ENCODE data around the gene UFSP2. TPM values are rescaled to one million over a fixed set of nuclear protein-coding genes. Genes with fewer than 3 reads are reported as not detected.

UFSP2 gene
- 20.4 TPM for total RNA-seq

GRCh38 chr4:185425647-185426352, at the start of gene UFSP2:
UFSP2 (minus strand) TSS chr4:185425964; CDS start chr4:185425868, 96 bp downstream.
- TF ChIP-seq POLR2A (IDR thresholded peaks at IDR 0.05) (peak in 1 of 2 donors; percentile 73), POLR2AphosphoS5 (IDR thresholded peaks at IDR 0.05; ENCODE audit: insufficient read depth in 1 of 2, low read depth in 1 of 2) (peak; percentile 96 to 98), CTCF (IDR thresholded peaks at IDR 0.05) (no peak)
- Histone ChIP-seq H3K27me3 (no peaks in the 10 kb centered on the region), H3K4me1 (peaks cover 37% of the 10 kb centered on the region), H3K4me3 (peak within 1 kb of the TSS; percentile 64 to 84), H3K9me3 (no peaks in the 10 kb centered on the region), H3K27ac (peak within 1 kb of the TSS; percentile 87), H3K36me3 (no peaks in the 10 kb centered on the region)
- intact Hi-C loops (cut with DNase I), result no loop called here
- DNase-seq (ENCODE audit: extremely low spot score in 2 of 2), result peak in 1 of 2 donors; percentile 93

GRCh38 chr4:185473247-185473646, 47.5 kb upstream of the UFSP2 start:
- TF ChIP-seq POLR2A (IDR thresholded peaks at IDR 0.05) (no peak), POLR2AphosphoS5 (IDR thresholded peaks at IDR 0.05; ENCODE audit: insufficient read depth in 1 of 2, low read depth in 1 of 2) (no peak), CTCF (IDR thresholded peaks at IDR 0.05) (no peak)
- peaks cover 10% of the 10 kb centered on the region for H3K4me1 ChIP-seq
- no peaks in the 10 kb centered on the region for H3K27me3 ChIP-seq
- no peak overlapping the region for H3K27ac ChIP-seq
- no peaks in the 10 kb centered on the region for H3K36me3 ChIP-seq
- intact Hi-C loops (cut with DNase I), result loop anchor here (5.0 kb wide), 1 partner anchor 124 kb away; no protein-coding TSS in a partner anchor
- no peak for DNase-seq (ENCODE audit: extremely low spot score in 2 of 2)
- no peaks in the 10 kb centered on the region for H3K9me3 ChIP-seq
- no peak overlapping the region for H3K4me3 ChIP-seq

- Histone ChIP-seq H3K36me3 (no peaks in the 10 kb centered on the region), H3K4me1 (peaks cover 10% of the 10 kb centered on the region), H3K27me3 (no peaks in the 10 kb centered on the region), H3K27ac (no peak overlapping the region), H3K4me3 (peak overlapping the region; percentile 78 to 90), H3K9me3 (no peaks in the 10 kb centered on the region)
- DNase-seq (ENCODE audit: extremely low spot score in 2 of 2), result no peak
- TF ChIP-seq POLR2AphosphoS5 (IDR thresholded peaks at IDR 0.05; ENCODE audit: insufficient read depth in 1 of 2, low read depth in 1 of 2) (no peak), CTCF (IDR thresholded peaks at IDR 0.05) (no peak), POLR2A (IDR thresholded peaks at IDR 0.05) (no peak)
- intact Hi-C loops (cut with DNase I), result loop anchor here (5.0 kb wide), 1 partner anchor 125 kb away; no protein-coding TSS in a partner anchor
Measured at GRCh38 chr4:185472103-185472542, 46.4 kb upstream of the UFSP2 start.

- no peaks in the 10 kb centered on the region for H3K36me3 ChIP-seq
- intact Hi-C loops (cut with DNase I), result loop anchor here (5.0 kb wide), 1 partner anchor 126 kb away; no protein-coding TSS in a partner anchor
- peak within 1 kb of the TSS; percentile 78 to 90 for H3K4me3 ChIP-seq
- peaks cover 10% of the 10 kb centered on the region for H3K4me1 ChIP-seq
- H3K9me3 ChIP-seq, result no peaks in the 10 kb centered on the region
- H3K27ac ChIP-seq, result peak within 1 kb of the TSS; percentile 85
- no peaks in the 10 kb centered on the region for H3K27me3 ChIP-seq
- peak in 1 of 2 donors; percentile 95 for DNase-seq (ENCODE audit: extremely low spot score in 2 of 2)
- TF ChIP-seq POLR2AphosphoS5 (IDR thresholded peaks at IDR 0.05; ENCODE audit: insufficient read depth in 1 of 2, low read depth in 1 of 2), result peak in 1 of 2 donors; percentile 58
- TF ChIP-seq CTCF (IDR thresholded peaks at IDR 0.05), result peak; percentile 5 to 77 (median 61)
- peak in 1 of 2 donors; percentile 19 for TF ChIP-seq POLR2A (IDR thresholded peaks at IDR 0.05)
Measured at GRCh38 chr4:185471235-185472102, 45.7 kb upstream of the UFSP2 start, which contains the start of gene CCDC110. CCDC110 (minus strand) TSS chr4:185471733; CDS start chr4:185471683, 50 bp downstream.
